Measurements from ENCODE around the gene TENM3. TPM values are rescaled to one million over a fixed set of nuclear protein-coding genes. Genes with fewer than 3 reads are reported as not detected.

Gene TENM3
- total and polyA plus RNA-seq, 2 donors (not counting 3 experiments of a cell fraction or from before 2014, with no cell fraction given): 3.2 to 6.2 TPM

DNA sequence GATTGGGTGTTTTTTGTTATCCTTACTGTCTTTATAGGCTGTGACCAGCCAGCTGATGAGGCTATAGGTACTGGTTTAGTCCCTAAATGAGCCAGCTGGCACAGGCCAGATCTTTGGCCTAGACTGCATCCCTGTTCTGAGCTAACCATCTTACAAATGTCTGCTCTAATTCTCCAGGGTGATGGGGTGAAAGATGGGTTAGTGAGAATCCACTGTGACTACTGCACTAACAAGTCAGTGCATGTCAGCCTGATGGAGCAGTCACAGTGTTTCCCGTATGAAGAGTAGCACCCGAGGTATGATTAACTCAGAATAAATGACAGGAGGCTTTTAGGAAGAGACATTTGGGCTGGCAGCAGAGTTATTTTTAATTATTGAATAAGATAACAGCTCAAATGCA is 493.0 kb downstream of the TENM3 start:
- BruUV-seq (replicated peaks): no TSS peak
- H3K4me1 ChIP-seq (ENCODE audit: control insufficient read depth, extremely low read depth, insufficient read depth, low read length): no peaks in the 10 kb centered on the region
- no peaks in the 10 kb centered on the region for H3K36me3 ChIP-seq (ENCODE audit: control insufficient read depth in 2 of 2, extremely low read depth in 1 of 2, insufficient read depth in 2 of 2, low read length in 2 of 2)
- H3K9ac ChIP-seq (replicated peaks; ENCODE audit: extremely low read depth, insufficient read depth, low read length): no peak overlapping the region
- H3K27me3 ChIP-seq (ENCODE audit: control insufficient read depth in 2 of 2, insufficient read depth in 2 of 2, low read length in 2 of 2): no peaks in the 10 kb centered on the region
- CTCF ChIA-PET: interaction anchor here (0.6 to 1.3 kb wide), 2 partner anchors 9 to 70 kb away, joined by 3 read pairs; no protein-coding TSS in a partner anchor
- DNase-seq (ENCODE audit: low read depth, low spot score): no peak
- no peak for FAIRE-seq
- H3K9me1 ChIP-seq (replicated peaks; ENCODE audit: control insufficient read depth, extremely low read depth, insufficient read depth, low read length): no peaks in the 10 kb centered on the region
- intact Hi-C loops (cut with micrococcal nuclease): no loop called here
- H3K9me3 ChIP-seq (replicated peaks; ENCODE audit: control insufficient read depth, insufficient read depth, low read length): no peaks in the 10 kb centered on the region
- dilution Hi-C loops (cut with MboI; ENCODE audit: extremely low pct_ligation_motif_present, low sequenced_read_pairs): no loop called here
- H3K4me3 ChIP-seq (replicated peaks in 1 of 3; ENCODE audit: insufficient read depth in 1 of 3, low read depth in 1 of 3, low read length in 3 of 3): no peak overlapping the region
- H4K20me1 ChIP-seq (replicated peaks; ENCODE audit: control insufficient read depth, extremely low read depth, insufficient read depth, low read length): no peaks in the 10 kb centered on the region
- H3K4me2 ChIP-seq (ENCODE audit: insufficient read depth, low read length): no peak overlapping the region
- no peak for TF ChIP-seq POLR2AphosphoS5 (IDR thresholded peaks at IDR 0.05; ENCODE audit: insufficient read depth, low read depth, low read length)
- TF ChIP-seq, protein P1, sequence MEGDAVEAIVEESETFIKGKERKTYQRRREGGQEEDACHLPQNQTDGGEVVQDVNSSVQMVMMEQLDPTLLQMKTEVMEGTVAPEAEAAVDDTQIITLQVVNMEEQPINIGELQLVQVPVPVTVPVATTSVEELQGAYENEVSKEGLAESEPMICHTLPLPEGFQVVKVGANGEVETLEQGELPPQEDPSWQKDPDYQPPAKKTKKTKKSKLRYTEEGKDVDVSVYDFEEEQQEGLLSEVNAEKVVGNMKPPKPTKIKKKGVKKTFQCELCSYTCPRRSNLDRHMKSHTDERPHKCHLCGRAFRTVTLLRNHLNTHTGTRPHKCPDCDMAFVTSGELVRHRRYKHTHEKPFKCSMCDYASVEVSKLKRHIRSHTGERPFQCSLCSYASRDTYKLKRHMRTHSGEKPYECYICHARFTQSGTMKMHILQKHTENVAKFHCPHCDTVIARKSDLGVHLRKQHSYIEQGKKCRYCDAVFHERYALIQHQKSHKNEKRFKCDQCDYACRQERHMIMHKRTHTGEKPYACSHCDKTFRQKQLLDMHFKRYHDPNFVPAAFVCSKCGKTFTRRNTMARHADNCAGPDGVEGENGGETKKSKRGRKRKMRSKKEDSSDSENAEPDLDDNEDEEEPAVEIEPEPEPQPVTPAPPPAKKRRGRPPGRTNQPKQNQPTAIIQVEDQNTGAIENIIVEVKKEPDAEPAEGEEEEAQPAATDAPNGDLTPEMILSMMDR (IDR thresholded peaks at IDR 0.05; ENCODE audit: extremely low read depth in 1 of 2, insufficient read depth in 1 of 2, low read depth in 1 of 2, low read length in 2 of 2): no peak
- TF ChIP-seq, protein P2, sequence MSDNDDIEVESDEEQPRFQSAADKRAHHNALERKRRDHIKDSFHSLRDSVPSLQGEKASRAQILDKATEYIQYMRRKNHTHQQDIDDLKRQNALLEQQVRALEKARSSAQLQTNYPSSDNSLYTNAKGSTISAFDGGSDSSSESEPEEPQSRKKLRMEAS (IDR thresholded peaks at IDR 0.05; ENCODE audit: insufficient read depth, insufficient read length): no peak
- POLR2A ChIA-PET: no interaction called here
- H2AFZ ChIP-seq (ENCODE audit: low read depth, low read length): no peak overlapping the region
- H3K27ac ChIP-seq (ENCODE audit: insufficient read depth, low read depth, low read length): no peak overlapping the region
- no peaks in the 10 kb centered on the region for H3K79me2 ChIP-seq (ENCODE audit: control insufficient read depth, insufficient read depth, low read length)

DNA sequence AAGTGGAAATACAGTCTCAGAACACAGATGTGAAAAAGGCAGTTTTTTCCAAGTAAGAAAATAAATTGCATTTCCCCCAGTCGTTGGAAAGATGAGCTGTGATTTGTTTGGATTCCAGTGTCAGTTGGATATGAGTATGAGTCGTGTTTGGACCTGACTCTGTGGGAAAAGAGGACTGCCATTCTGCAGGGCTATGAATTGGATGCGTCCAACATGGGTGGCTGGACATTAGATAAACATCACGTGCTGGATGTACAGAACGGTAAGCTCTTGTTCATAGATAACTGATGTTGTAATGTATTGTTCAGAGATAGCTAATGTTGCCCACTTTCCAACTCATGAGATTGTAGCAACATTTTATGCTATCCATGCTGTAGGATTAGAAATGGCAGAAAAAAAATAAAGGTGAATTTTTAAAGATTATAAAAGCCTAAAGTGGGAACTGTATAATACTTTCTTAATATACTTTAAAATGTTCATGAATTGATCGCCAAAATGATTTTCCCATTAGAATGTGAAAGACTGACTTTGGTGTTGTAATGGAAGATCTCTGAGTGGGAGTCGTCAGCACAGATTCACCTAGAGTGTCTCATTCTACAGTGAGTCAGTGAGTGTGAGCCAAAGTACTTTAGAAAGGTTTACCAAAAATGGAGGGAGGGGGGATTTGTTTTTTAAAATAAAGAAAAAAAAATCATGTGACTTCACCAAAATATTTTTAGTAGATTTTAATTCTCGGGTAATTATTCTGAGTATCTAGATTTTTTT is 495.3 kb downstream of the TENM3 start:
- no peak overlapping the region for H3K9ac ChIP-seq (replicated peaks; ENCODE audit: extremely low read depth, insufficient read depth, low read length)
- no peak for DNase-seq (ENCODE audit: low read depth, low spot score)
- POLR2A ChIA-PET: no interaction called here
- FAIRE-seq: no peak
- H3K4me2 ChIP-seq (ENCODE audit: insufficient read depth, low read length): no peak overlapping the region
- TF ChIP-seq POLR2A (IDR thresholded peaks at IDR 0.05; ENCODE audit: low read depth, low read length): no peak
- TF ChIP-seq, protein P1 (IDR thresholded peaks at IDR 0.05; ENCODE audit: extremely low read depth in 1 of 2, insufficient read depth in 1 of 2, low read depth in 1 of 2, low read length in 2 of 2): no peak
- no peak for TF ChIP-seq POLR2AphosphoS5 (IDR thresholded peaks at IDR 0.05; ENCODE audit: insufficient read depth, low read depth, low read length)
- no peak for TF ChIP-seq GATA2 (IDR thresholded peaks at IDR 0.05; ENCODE audit: insufficient read depth, insufficient read length, low read depth, low read length)
- TF ChIP-seq, protein P2 (IDR thresholded peaks at IDR 0.05; ENCODE audit: insufficient read depth, insufficient read length): no peak
- TF ChIP-seq EZH2 (IDR thresholded peaks at IDR 0.05; ENCODE audit: borderline replicate concordance, low read depth, low read length, severe bottlenecking): no peak
- no peak for TF ChIP-seq JUN (IDR thresholded peaks at IDR 0.05; ENCODE audit: borderline replicate concordance, insufficient read depth, insufficient read length, low read depth)
- no peak for TF ChIP-seq MYC (IDR thresholded peaks at IDR 0.05; ENCODE audit: low read depth, low read length)
- no peak for TF ChIP-seq FOS (IDR thresholded peaks at IDR 0.05; ENCODE audit: borderline replicate concordance, insufficient read depth, low read length)
- CTCF ChIA-PET: no interaction called here
- H3K9me3 ChIP-seq (replicated peaks; ENCODE audit: control insufficient read depth, insufficient read depth, low read length): no peaks in the 10 kb centered on the region
- intact Hi-C loops (cut with micrococcal nuclease) (no loop called here), dilution Hi-C loops (cut with MboI; ENCODE audit: extremely low pct_ligation_motif_present, low sequenced_read_pairs) (no loop called here)
- BruUV-seq (replicated peaks): no TSS peak
- H4K20me1 ChIP-seq (replicated peaks; ENCODE audit: control insufficient read depth, extremely low read depth, insufficient read depth, low read length): no peaks in the 10 kb centered on the region
- H3K4me1 ChIP-seq (ENCODE audit: control insufficient read depth, extremely low read depth, insufficient read depth, low read length): no peaks in the 10 kb centered on the region
- H2AFZ ChIP-seq (ENCODE audit: low read depth, low read length): no peak overlapping the region
- H3K79me2 ChIP-seq (ENCODE audit: control insufficient read depth, insufficient read depth, low read length): no peaks in the 10 kb centered on the region
- H3K27ac ChIP-seq (ENCODE audit: insufficient read depth, low read depth, low read length): no peak overlapping the region
- no peak overlapping the region for H3K4me3 ChIP-seq (replicated peaks in 1 of 3; ENCODE audit: insufficient read depth in 1 of 3, low read depth in 1 of 3, low read length in 3 of 3)
- no peaks in the 10 kb centered on the region for H3K9me1 ChIP-seq (replicated peaks; ENCODE audit: control insufficient read depth, extremely low read depth, insufficient read depth, low read length)
- H3K36me3 ChIP-seq (ENCODE audit: control insufficient read depth in 2 of 2, extremely low read depth in 1 of 2, insufficient read depth in 2 of 2, low read length in 2 of 2): no peaks in the 10 kb centered on the region
- H3K27me3 ChIP-seq (ENCODE audit: control insufficient read depth in 2 of 2, insufficient read depth in 2 of 2, low read length in 2 of 2): no peaks in the 10 kb centered on the region
